Endodermal cell (in vitro differentiated cells): ENCODE measurements around the gene CHRNA3. TPM values are rescaled to one million over a fixed set of nuclear protein-coding genes. Genes with fewer than 3 reads are reported as not detected.

ENCODE experiments used
- DNase-seq: peaks from one replicate; pipeline ENCODE4 v3.0.0-alpha.2; 2017
- H3K27ac ChIP-seq: 2 replicates; pipeline ENCODE4 v1.5.1; 2013; ENCODE audit warnings: mild to moderate bottlenecking, low read depth, low read length, moderate library complexity
- H3K27me3 ChIP-seq: 2 replicates; pipeline ENCODE4 v1.6.1; 2013; ENCODE audit warnings: mild to moderate bottlenecking, low read length, moderate library complexity; ENCODE audit not compliant: insufficient read depth, control insufficient read depth, poor library complexity, severe bottlenecking
- H3K36me3 ChIP-seq: 2 replicates; pipeline ENCODE4 v1.7.0; 2013; ENCODE audit warnings: mild to moderate bottlenecking, low read length, moderate library complexity; ENCODE audit not compliant: control insufficient read depth, insufficient read depth
- H3K4me1 ChIP-seq: one replicate; pipeline ENCODE4 v1.7.0; 2013; ENCODE audit warnings: low read length; ENCODE audit not compliant: control insufficient read depth, insufficient read depth
- H3K4me3 ChIP-seq: 2 replicates; pipeline ENCODE4 v1.5.1; 2013; ENCODE audit warnings: mild to moderate bottlenecking, low read length, moderate library complexity
- H3K9ac ChIP-seq: 2 replicates; pipeline ENCODE4 v1.6.1; 2013; ENCODE audit warnings: mild to moderate bottlenecking, low read length, moderate library complexity; ENCODE audit not compliant: poor library complexity, severe bottlenecking; ENCODE audit errors: extremely low read depth
- H3K9me3 ChIP-seq: 2 replicates; pipeline ENCODE4 v1.6.1; 2013; ENCODE audit warnings: mild to moderate bottlenecking, low read length, moderate library complexity; ENCODE audit not compliant: control insufficient read depth
- H3K27ac Mint-ChIP-seq: 2 replicates; pipeline ENCODE4 v1.8.0; 2020; ENCODE audit warnings: mixed read lengths
- H3K27me3 Mint-ChIP-seq: 2 replicates; pipeline ENCODE4 v1.8.0; 2021; ENCODE audit warnings: mild to moderate bottlenecking, mixed read lengths; ENCODE audit not compliant: insufficient read depth
- H3K36me3 Mint-ChIP-seq: 2 replicates; pipeline ENCODE4 v1.8.0; 2020; ENCODE audit warnings: low read depth, mixed read lengths
- H3K4me1 Mint-ChIP-seq: 2 replicates; pipeline ENCODE4 v1.8.0; 2020; ENCODE audit warnings: mixed read lengths
- H3K4me3 Mint-ChIP-seq: 2 replicates; pipeline ENCODE4 v1.8.0; 2020; ENCODE audit warnings: mild to moderate bottlenecking, moderate library complexity, mixed read lengths
- H3K9me3 Mint-ChIP-seq: 2 replicates; pipeline ENCODE4 v1.8.0; 2020; ENCODE audit warnings: mild to moderate bottlenecking, mixed read lengths
- WGBS, 2 experiments: methylation state at CpG; one replicate each; pipeline versions ENCODE4 v1.1.5 to v1.1.7; 2013; ENCODE audit warnings: missing lambda C conversion rate in 2 of 2, mixed read lengths in 1 of 2; ENCODE audit not compliant: insufficient coverage in 1 of 2, insufficient read length in 1 of 2; 5-methylcytosine and 5-hydroxymethylcytosine counted together
- total RNA-seq, 2 donors: library from RNA; stranded (reverse); fragmentation: NEBNext Ultra II Directional in 1 of 2; extraction: Animal tissue kit (Norgen Biotek cat#: 25700) in 1 of 2; gene quantifications; 2 replicates in 1 of 2; 3 replicates in 1 of 2; pipeline ENCODE4 v1.2.1, GENCODE V29; 2021
- TF ChIP-seq, protein P1 (sequence below): fragments of 200-600 bp; sonication (generic); conservative IDR thresholded peaks from 2 replicates; pipeline ENCODE4 v1.5.0; 2021; ENCODE audit warnings: antibody characterized with exemption, mild to moderate bottlenecking

CHRNA3 gene
- total RNA-seq, 2 donors from 2014 or later = 1.6 to 3.7 TPM

DNA sequence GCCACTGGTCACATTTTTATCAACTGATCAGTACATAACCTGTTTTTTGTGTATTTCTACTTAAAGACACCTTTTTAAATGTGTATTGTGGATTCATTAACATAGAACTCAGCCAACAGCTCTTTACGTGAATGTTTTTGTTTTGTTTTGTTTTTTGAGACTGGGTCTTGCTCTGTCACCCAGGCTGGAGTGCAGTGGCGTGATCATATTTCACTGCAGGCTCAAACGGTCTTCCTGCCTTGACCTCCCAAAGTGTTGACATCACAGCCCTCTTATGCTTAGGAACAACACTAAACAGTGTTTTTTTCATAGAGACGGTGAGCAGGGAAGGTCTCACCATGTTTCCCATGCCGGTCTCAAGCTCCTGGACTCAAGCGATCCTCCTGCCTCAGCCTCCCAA is 70.6 kb downstream of the CHRNA3 start:
- H3K9me3 ChIP-seq = no peaks in the 10 kb centered on the region
- H3K9ac ChIP-seq = no peak overlapping the region
- no peak for DNase-seq
- Mint-ChIP-seq H3K27ac (peak overlapping the region; percentile 55), H3K4me3 (no peak overlapping the region), H3K27me3 (no peaks in the 10 kb centered on the region), H3K36me3 (peaks cover 49% of the 10 kb centered on the region), H3K4me1 (no peaks in the 10 kb centered on the region), H3K9me3 (no peaks in the 10 kb centered on the region)
- no peaks in the 10 kb centered on the region for H3K27me3 ChIP-seq
- H3K4me1 ChIP-seq = no peaks in the 10 kb centered on the region
- 90 to 95% methylated on average over 5 to 6 of the region's 6 CpGs for WGBS, 2 experiments
- H3K4me3 ChIP-seq = no peak overlapping the region
- TF ChIP-seq, protein P1, sequence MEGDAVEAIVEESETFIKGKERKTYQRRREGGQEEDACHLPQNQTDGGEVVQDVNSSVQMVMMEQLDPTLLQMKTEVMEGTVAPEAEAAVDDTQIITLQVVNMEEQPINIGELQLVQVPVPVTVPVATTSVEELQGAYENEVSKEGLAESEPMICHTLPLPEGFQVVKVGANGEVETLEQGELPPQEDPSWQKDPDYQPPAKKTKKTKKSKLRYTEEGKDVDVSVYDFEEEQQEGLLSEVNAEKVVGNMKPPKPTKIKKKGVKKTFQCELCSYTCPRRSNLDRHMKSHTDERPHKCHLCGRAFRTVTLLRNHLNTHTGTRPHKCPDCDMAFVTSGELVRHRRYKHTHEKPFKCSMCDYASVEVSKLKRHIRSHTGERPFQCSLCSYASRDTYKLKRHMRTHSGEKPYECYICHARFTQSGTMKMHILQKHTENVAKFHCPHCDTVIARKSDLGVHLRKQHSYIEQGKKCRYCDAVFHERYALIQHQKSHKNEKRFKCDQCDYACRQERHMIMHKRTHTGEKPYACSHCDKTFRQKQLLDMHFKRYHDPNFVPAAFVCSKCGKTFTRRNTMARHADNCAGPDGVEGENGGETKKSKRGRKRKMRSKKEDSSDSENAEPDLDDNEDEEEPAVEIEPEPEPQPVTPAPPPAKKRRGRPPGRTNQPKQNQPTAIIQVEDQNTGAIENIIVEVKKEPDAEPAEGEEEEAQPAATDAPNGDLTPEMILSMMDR = no peak
- no peak overlapping the region for H3K27ac ChIP-seq
- peaks cover 52% of the 10 kb centered on the region for H3K36me3 ChIP-seq

Other genes with a start within 250 kb of the CHRNA3 start
- gene IREB2, start 182.8 kb downstream of the CHRNA3 start, total RNA-seq = 10 to 100 TPM; 81.4 to 92.6 TPM
- gene HYKK, start 113.4 kb downstream of the CHRNA3 start, total RNA-seq = 1 to 10 TPM; 3.9 to 4.2 TPM
- 100 to 1,000 TPM; 250 to 254 TPM for gene PSMA4, start 80.6 kb downstream of the CHRNA3 start, total RNA-seq
- gene CHRNA5, start 55.5 kb downstream of the CHRNA3 start, total RNA-seq = 10 to 100 TPM; 16.4 to 23.0 TPM
- under 1 TPM; 0.22 to 0.70 TPM for gene CHRNB4, start 20.2 kb upstream of the CHRNA3 start, total RNA-seq
- gene ADAMTS7, start 190.5 kb upstream of the CHRNA3 start, total RNA-seq = 10 to 100 TPM; 55.8 to 67.1 TPM